ENCODE measurements around the gene UGT2B17.

DNA sequence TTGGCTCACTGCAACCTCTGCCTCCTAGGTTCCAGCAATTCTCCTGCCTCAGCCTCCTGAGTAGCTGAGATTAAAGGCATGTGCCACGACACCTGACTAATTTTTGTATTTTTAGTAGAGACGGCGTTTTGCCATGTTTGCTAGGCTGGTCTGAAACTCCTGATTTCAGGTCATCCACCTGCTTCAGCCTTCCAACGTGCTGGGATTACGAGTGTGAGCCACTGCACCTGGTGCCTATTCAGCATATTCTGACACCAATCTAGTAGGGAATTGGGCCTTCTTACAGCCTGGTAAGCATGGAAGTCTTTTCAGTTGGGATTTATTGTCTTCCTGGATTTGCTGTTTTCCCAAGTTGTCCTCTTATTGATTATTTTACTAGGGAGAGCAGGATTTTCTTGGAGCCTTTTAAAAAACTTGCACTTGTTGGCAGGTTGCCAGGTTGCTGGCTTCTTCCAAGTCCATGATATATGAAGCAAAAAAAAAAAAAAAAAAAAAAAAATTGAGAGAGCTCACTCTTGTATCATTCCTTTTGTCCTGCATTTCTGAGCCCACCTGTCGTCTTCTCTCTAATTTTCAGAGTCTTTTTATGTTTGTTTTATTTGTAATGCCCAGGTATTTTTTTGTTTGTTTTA, 85.2 kb downstream of the UGT2B17 start:
- TF ChIP-seq, protein P1, sequence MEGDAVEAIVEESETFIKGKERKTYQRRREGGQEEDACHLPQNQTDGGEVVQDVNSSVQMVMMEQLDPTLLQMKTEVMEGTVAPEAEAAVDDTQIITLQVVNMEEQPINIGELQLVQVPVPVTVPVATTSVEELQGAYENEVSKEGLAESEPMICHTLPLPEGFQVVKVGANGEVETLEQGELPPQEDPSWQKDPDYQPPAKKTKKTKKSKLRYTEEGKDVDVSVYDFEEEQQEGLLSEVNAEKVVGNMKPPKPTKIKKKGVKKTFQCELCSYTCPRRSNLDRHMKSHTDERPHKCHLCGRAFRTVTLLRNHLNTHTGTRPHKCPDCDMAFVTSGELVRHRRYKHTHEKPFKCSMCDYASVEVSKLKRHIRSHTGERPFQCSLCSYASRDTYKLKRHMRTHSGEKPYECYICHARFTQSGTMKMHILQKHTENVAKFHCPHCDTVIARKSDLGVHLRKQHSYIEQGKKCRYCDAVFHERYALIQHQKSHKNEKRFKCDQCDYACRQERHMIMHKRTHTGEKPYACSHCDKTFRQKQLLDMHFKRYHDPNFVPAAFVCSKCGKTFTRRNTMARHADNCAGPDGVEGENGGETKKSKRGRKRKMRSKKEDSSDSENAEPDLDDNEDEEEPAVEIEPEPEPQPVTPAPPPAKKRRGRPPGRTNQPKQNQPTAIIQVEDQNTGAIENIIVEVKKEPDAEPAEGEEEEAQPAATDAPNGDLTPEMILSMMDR (IDR thresholded peaks at IDR 0.05; ENCODE audit: extremely low read depth in 1 of 2, insufficient read depth in 1 of 2, low read depth in 1 of 2, low read length in 2 of 2), result no peak
- no peak for TF ChIP-seq JUN (IDR thresholded peaks at IDR 0.05; ENCODE audit: borderline replicate concordance, insufficient read depth, insufficient read length, low read depth)
- TF ChIP-seq POLR2A (IDR thresholded peaks at IDR 0.05; ENCODE audit: low read depth, low read length), result no peak
- no peak for TF ChIP-seq EZH2 (IDR thresholded peaks at IDR 0.05; ENCODE audit: borderline replicate concordance, low read depth, low read length, severe bottlenecking)
- TF ChIP-seq, protein P2, sequence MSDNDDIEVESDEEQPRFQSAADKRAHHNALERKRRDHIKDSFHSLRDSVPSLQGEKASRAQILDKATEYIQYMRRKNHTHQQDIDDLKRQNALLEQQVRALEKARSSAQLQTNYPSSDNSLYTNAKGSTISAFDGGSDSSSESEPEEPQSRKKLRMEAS (IDR thresholded peaks at IDR 0.05; ENCODE audit: insufficient read depth, insufficient read length), result no peak
- no peak for TF ChIP-seq POLR2AphosphoS5 (IDR thresholded peaks at IDR 0.05; ENCODE audit: insufficient read depth, low read depth, low read length)

Data from endothelial cell of umbilical vein (primary cell).